ENCODE results near the gene MYH15. TPM values are rescaled to one million over a fixed set of nuclear protein-coding genes. Genes with fewer than 3 reads are reported as not detected.

MYH15 gene
- total and polyA plus RNA-seq, 2 of the 4 experiments (the other 2 are of a cell fraction): 0.10 to 0.36 TPM

DNA sequence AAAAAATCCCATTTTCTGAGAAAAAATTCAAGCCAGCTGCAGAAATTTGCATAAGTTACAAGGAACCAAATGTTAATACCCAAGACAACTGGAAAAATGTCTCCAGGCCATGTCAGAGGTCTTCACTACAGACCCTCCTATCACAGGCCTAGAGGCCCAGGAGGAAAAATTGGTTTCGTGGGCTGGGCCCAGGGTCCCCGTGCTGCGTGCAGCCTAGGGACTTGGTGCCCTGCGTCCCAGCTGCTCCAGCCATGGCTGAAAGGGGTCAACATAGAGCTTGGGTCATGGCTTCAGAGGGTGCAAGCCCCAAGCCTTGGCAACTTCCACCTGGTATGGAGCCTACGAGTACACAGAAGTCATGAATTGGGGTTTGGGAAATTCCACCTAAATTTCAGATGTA, 78.0 kb downstream of the MYH15 start:
- CTCF ChIA-PET: no interaction called here

More for the DNA sequence above, 78.0 kb downstream of the MYH15 start:
- no peak overlapping the region for H3K9ac ChIP-seq (ENCODE audit: low read depth, low read length)
- no peak overlapping the region for H3K4ac ChIP-seq (ENCODE audit: low read depth, low read length)
- no peak overlapping the region for H3K14ac ChIP-seq (replicated peaks; ENCODE audit: low read depth, low read length)
- H2AK9ac ChIP-seq (replicated peaks; ENCODE audit: low read depth, low read length, poor library complexity): no peak overlapping the region
- H2BK120ac ChIP-seq (ENCODE audit: low read depth, low read length): no peak overlapping the region
- POLR2A ChIA-PET (ENCODE audit: unreplicated experiment): no interaction called here
- H3K9me3 ChIP-seq (ENCODE audit: control insufficient read depth, insufficient read depth, low read length): no peaks in the 10 kb centered on the region; the same call in 1 of the 2 replicates
- no peak overlapping the region for H4K91ac ChIP-seq (ENCODE audit: insufficient read depth, low read depth, low read length)
- in situ Hi-C loops (cut with MboI; ENCODE audit: low sequenced_read_pairs) (no loop called here), dilution Hi-C loops (cut with HindIII; ENCODE audit: low sequenced_read_pairs, unreplicated experiment) (no loop called here), intact Hi-C loops (cut with micrococcal nuclease) (no loop called here)
- no peak overlapping the region for H4K5ac ChIP-seq (ENCODE audit: low read depth, low read length)
- H2BK20ac ChIP-seq (ENCODE audit: low read depth, low read length): no peak overlapping the region
- no peaks in the 10 kb centered on the region for H3K79me1 ChIP-seq (ENCODE audit: low read depth in 1 of 2, low read length in 2 of 2)
- H3K18ac ChIP-seq (ENCODE audit: low read depth, low read length): no peak overlapping the region
- no peaks in the 10 kb centered on the region for H3K9me1 ChIP-seq (ENCODE audit: insufficient read depth, low read length)
- no peak overlapping the region for H3K27ac ChIP-seq (ENCODE audit: insufficient read depth, low read length)
- H2AFZ ChIP-seq (replicated peaks; ENCODE audit: low read length, poor library complexity): no peak overlapping the region
- no peak for TF ChIP-seq CEBPB (IDR thresholded peaks at IDR 0.05; ENCODE audit: low read depth, low read length)
- no peak for TF ChIP-seq BHLHE40 (IDR thresholded peaks at IDR 0.05; ENCODE audit: low read depth, low read length)
- no peak for TF ChIP-seq RAD21 (IDR thresholded peaks at IDR 0.05; ENCODE audit: low read length)
- TF ChIP-seq MXI1 (IDR thresholded peaks at IDR 0.05; ENCODE audit: borderline replicate concordance, low read depth, low read length): no peak
- no peak for TF ChIP-seq RCOR1 (IDR thresholded peaks at IDR 0.05; ENCODE audit: insufficient replicate concordance, low read length)
- TF ChIP-seq NFE2L2 (IDR thresholded peaks at IDR 0.05; ENCODE audit: low read depth, low read length): no peak
- no peak for TF ChIP-seq SMC3 (IDR thresholded peaks at IDR 0.05; ENCODE audit: low read depth, low read length)
- TF ChIP-seq, protein P1, sequence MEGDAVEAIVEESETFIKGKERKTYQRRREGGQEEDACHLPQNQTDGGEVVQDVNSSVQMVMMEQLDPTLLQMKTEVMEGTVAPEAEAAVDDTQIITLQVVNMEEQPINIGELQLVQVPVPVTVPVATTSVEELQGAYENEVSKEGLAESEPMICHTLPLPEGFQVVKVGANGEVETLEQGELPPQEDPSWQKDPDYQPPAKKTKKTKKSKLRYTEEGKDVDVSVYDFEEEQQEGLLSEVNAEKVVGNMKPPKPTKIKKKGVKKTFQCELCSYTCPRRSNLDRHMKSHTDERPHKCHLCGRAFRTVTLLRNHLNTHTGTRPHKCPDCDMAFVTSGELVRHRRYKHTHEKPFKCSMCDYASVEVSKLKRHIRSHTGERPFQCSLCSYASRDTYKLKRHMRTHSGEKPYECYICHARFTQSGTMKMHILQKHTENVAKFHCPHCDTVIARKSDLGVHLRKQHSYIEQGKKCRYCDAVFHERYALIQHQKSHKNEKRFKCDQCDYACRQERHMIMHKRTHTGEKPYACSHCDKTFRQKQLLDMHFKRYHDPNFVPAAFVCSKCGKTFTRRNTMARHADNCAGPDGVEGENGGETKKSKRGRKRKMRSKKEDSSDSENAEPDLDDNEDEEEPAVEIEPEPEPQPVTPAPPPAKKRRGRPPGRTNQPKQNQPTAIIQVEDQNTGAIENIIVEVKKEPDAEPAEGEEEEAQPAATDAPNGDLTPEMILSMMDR (conservative IDR thresholded peaks at IDR 0.05; ENCODE audit: low read depth, low read length): no peak
- no peak for TF ChIP-seq MAZ (IDR thresholded peaks at IDR 0.05; ENCODE audit: borderline replicate concordance, low read depth, low read length)
- no peak for TF ChIP-seq FOS (IDR thresholded peaks at IDR 0.05; ENCODE audit: low read depth, low read length)
- TF ChIP-seq CHD1 (IDR thresholded peaks at IDR 0.05; ENCODE audit: low read depth, low read length): no peak
- TF ChIP-seq, protein P2, sequence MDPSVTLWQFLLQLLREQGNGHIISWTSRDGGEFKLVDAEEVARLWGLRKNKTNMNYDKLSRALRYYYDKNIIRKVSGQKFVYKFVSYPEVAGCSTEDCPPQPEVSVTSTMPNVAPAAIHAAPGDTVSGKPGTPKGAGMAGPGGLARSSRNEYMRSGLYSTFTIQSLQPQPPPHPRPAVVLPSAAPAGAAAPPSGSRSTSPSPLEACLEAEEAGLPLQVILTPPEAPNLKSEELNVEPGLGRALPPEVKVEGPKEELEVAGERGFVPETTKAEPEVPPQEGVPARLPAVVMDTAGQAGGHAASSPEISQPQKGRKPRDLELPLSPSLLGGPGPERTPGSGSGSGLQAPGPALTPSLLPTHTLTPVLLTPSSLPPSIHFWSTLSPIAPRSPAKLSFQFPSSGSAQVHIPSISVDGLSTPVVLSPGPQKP (IDR thresholded peaks at IDR 0.05; ENCODE audit: borderline replicate concordance, low read depth, low read length): no peak
- TF ChIP-seq POLR2A (IDR thresholded peaks at IDR 0.05; ENCODE audit: low read depth, low read length): no peak
- TF ChIP-seq MAFK (IDR thresholded peaks at IDR 0.05; ENCODE audit: low read depth, low read length): no peak
- H2AK5ac ChIP-seq (ENCODE audit: low read depth, low read length): no peak overlapping the region
- no peaks in the 10 kb centered on the region for H3K4me1 ChIP-seq (ENCODE audit: control insufficient read depth, insufficient read depth, low read length)
- no peak overlapping the region for H3K4me2 ChIP-seq (ENCODE audit: low read depth, low read length)
- no peak overlapping the region for H3K4me3 ChIP-seq (ENCODE audit: insufficient read depth, low read depth, low read length)
- WGBS, 2 experiments (ENCODE audit: extremely low coverage in 2 of 2, insufficient read length in 1 of 2): 60% methylated on average over 1 of the region's 5 CpGs; no CpG with 5 or more reads in 1 of the 2 experiments
- no peak for DNase-seq
- no peak overlapping the region for H4K8ac ChIP-seq (ENCODE audit: low read depth in 2 of 2, low read length in 2 of 2)
- no peaks in the 10 kb centered on the region for H3K36me3 ChIP-seq (ENCODE audit: control insufficient read depth, insufficient read depth, low read length)
- H4K20me1 ChIP-seq (ENCODE audit: insufficient read depth, low read length): no peaks in the 10 kb centered on the region
- no peak overlapping the region for H3K23ac ChIP-seq (ENCODE audit: low read depth, low read length)
- H2BK15ac ChIP-seq (ENCODE audit: low read depth, low read length): no peak overlapping the region
- no peak overlapping the region for H2BK5ac ChIP-seq (ENCODE audit: low read depth, low read length, poor library complexity, severe bottlenecking)
- ATAC-seq (ENCODE audit: low read depth): no peak
- H3K56ac ChIP-seq (ENCODE audit: extremely low read depth, insufficient read depth, low read length): no peak overlapping the region
- no TSS peak for BruUV-seq (replicated peaks)
- no peaks in the 10 kb centered on the region for H3K27me3 ChIP-seq (ENCODE audit: control insufficient read depth, insufficient read depth, low read length)

Measured in IMR-90 (cell line).